Progenitor cell of endocrine pancreas (in vitro differentiated cells): ENCODE data around the gene PRAMEF12. TPM values are rescaled to one million over a fixed set of nuclear protein-coding genes. Genes with fewer than 3 reads are reported as not detected.
"Not testable (repeated sequence)": the region's sequence is repeated elsewhere in the genome, so short reads cannot be mapped to it uniquely, and the experiment has no call there.

Experiments
- DNase-seq: peaks from one replicate; pipeline ENCODE4 v3.0.0; 2021; ENCODE audit warnings: low spot score; ENCODE audit not compliant: unreplicated experiment
- H3K27ac Mint-ChIP-seq: 2 replicates; pipeline ENCODE4 v1.8.0; 2021; ENCODE audit warnings: mild to moderate bottlenecking, moderate library complexity, mixed read lengths
- H3K27me3 Mint-ChIP-seq: 2 replicates; pipeline ENCODE4 v1.8.0; 2021; ENCODE audit warnings: mixed read lengths
- H3K36me3 Mint-ChIP-seq: 2 replicates; pipeline ENCODE4 v1.8.0; 2022; ENCODE audit warnings: mixed read lengths; ENCODE audit not compliant: insufficient read depth
- H3K4me1 Mint-ChIP-seq: 2 replicates; pipeline ENCODE4 v1.8.0; 2021; ENCODE audit warnings: low read depth, mixed read lengths
- H3K4me3 Mint-ChIP-seq: 2 replicates; pipeline ENCODE4 v1.8.0; 2021; ENCODE audit warnings: low read depth, mild to moderate bottlenecking, moderate library complexity, mixed read lengths
- H3K9me3 Mint-ChIP-seq: 2 replicates; pipeline ENCODE4 v1.8.0; 2021; ENCODE audit warnings: low read depth, mixed read lengths
- CTCF ChIP-seq: fragments of 200-600 bp; sonication (generic); IDR thresholded peaks from one replicate; pipeline ENCODE4 v1.5.0; 2021; ENCODE audit warnings: antibody characterized with exemption, mild to moderate bottlenecking; ENCODE audit not compliant: unreplicated experiment
- total RNA-seq: library from RNA; stranded (reverse); gene quantifications from 2 replicates; pipeline ENCODE4 v1.2.1, GENCODE V29; 2021

The PRAMEF12 gene
- total RNA-seq, 1 donor from 2014 or later: not detected

GRCh38 chr1:12798911-12799310, 25.4 kb downstream of the PRAMEF12 start:
- H3K4me1 Mint-ChIP-seq: no peaks in the 10 kb centered on the region
- no peaks in the 10 kb centered on the region for H3K27me3 Mint-ChIP-seq
- no peak overlapping the region for H3K27ac Mint-ChIP-seq
- no peaks in the 10 kb centered on the region for H3K36me3 Mint-ChIP-seq
- peaks cover 14% of the 10 kb centered on the region for H3K9me3 Mint-ChIP-seq
- no peak overlapping the region for H3K4me3 Mint-ChIP-seq
- DNase-seq: no peak
- no peak for TF ChIP-seq CTCF

- Mint-ChIP-seq H3K36me3 (no peaks in the 10 kb centered on the region), H3K9me3 (peaks cover 21% of the 10 kb centered on the region), H3K27ac (no peak overlapping the region), H3K27me3 (no peaks in the 10 kb centered on the region), H3K4me1 (no peaks in the 10 kb centered on the region), H3K4me3 (no peak overlapping the region)
- no peak for DNase-seq
- no peak for TF ChIP-seq CTCF
Measured at GRCh38 chr1:12799730-12800129, 26.2 kb downstream of the PRAMEF12 start.

GRCh38 chr1:12809933-12810332, 36.4 kb downstream of the PRAMEF12 start:
- Mint-ChIP-seq H3K36me3 (no peaks in the 10 kb centered on the region), H3K27me3 (no peaks in the 10 kb centered on the region), H3K9me3 (peaks cover 32% of the 10 kb centered on the region), H3K4me3 (no peak overlapping the region), H3K27ac (no peak overlapping the region), H3K4me1 (no peaks in the 10 kb centered on the region)
- no peak for DNase-seq
- no peak for TF ChIP-seq CTCF

- no peak for TF ChIP-seq CTCF
- H3K27me3 Mint-ChIP-seq: no peaks in the 10 kb centered on the region
- no peaks in the 10 kb centered on the region for H3K36me3 Mint-ChIP-seq
- H3K27ac Mint-ChIP-seq: no peak overlapping the region
- no peak overlapping the region for H3K4me3 Mint-ChIP-seq
- H3K4me1 Mint-ChIP-seq: no peaks in the 10 kb centered on the region
- peaks cover 27% of the 10 kb centered on the region for H3K9me3 Mint-ChIP-seq
- DNase-seq: no peak
Measured at GRCh38 chr1:12810691-12811408, 37.3 kb downstream of the PRAMEF12 start.

GRCh38 chr1:12811409-12811784, 37.9 kb downstream of the PRAMEF12 start:
- TF ChIP-seq CTCF: no peak
- H3K36me3 Mint-ChIP-seq: no peaks in the 10 kb centered on the region
- H3K27me3 Mint-ChIP-seq: no peaks in the 10 kb centered on the region
- no peak overlapping the region for H3K4me3 Mint-ChIP-seq
- H3K9me3 Mint-ChIP-seq: peaks cover 21% of the 10 kb centered on the region
- no peaks in the 10 kb centered on the region for H3K4me1 Mint-ChIP-seq
- H3K27ac Mint-ChIP-seq: no peak overlapping the region
- DNase-seq: no peak

- DNase-seq, H3K27ac Mint-ChIP-seq, H3K4me1 Mint-ChIP-seq, H3K4me3 Mint-ChIP-seq, H3K27me3 Mint-ChIP-seq, H3K36me3 Mint-ChIP-seq: not testable (repeated sequence)
- H3K9me3 Mint-ChIP-seq: peaks cover 21% of the 10 kb centered on the region
Measured at GRCh38 chr1:12819061-12819460, 45.5 kb downstream of the PRAMEF12 start.
